HG02642 (cell line): ENCODE measurements around the gene OR5H15.
"Not testable (repeated sequence)": the region's sequence is repeated elsewhere in the genome, so short reads cannot be mapped to it uniquely, and the experiment has no call there.

ENCODE experiments used
- ATAC-seq: cut with Tn5 transposase; IDR thresholded peaks from one replicate; pipeline ENCODE4 v1.9.1; 2021; ENCODE audit warnings: mild to moderate bottlenecking; ENCODE audit not compliant: unreplicated experiment, poor library complexity

OR5H15 gene

GRCh38 chr3:98166396-98166795, at the start of gene OR5H15:
TSS of gene OR5H15 (plus strand) at chr3:98166696. CDS start at chr3:98168700, 2,004 bp downstream.
- ATAC-seq: no peak

GRCh38 chr3:98130421-98130820, 36.1 kb upstream of the OR5H15 start, which contains the start of gene OR5H1:
TSS of gene OR5H1 (plus strand) at chr3:98130721. CDS start at chr3:98132698, 1,977 bp downstream.
- ATAC-seq: no peak

GRCh38 chr3:98136631-98137030, 29.9 kb upstream of the OR5H15 start:
- ATAC-seq: no peak

GRCh38 chr3:98137826-98138557, 28.5 kb upstream of the OR5H15 start:
- ATAC-seq: not testable (repeated sequence)

- no peak for ATAC-seq
Observed at GRCh38 chr3:98140531-98140930, 26.0 kb upstream of the OR5H15 start.

- no peak for ATAC-seq
Observed at GRCh38 chr3:98147179-98147578, 19.3 kb upstream of the OR5H15 start, which contains the start of gene OR5H14. TSS of gene OR5H14 (plus strand) at chr3:98147479. CDS start at chr3:98149386, 1,907 bp downstream.

GRCh38 chr3:98148751-98149150, 17.7 kb upstream of the OR5H15 start:
- ATAC-seq: no peak

GRCh38 chr3:98149456-98149855, 17.0 kb upstream of the OR5H15 start:
- not testable (repeated sequence) for ATAC-seq

GRCh38 chr3:98151241-98151640, 15.3 kb upstream of the OR5H15 start:
- no peak for ATAC-seq

GRCh38 chr3:98171071-98171470, 4.6 kb downstream of the OR5H15 start:
- no peak for ATAC-seq

- ATAC-seq: no peak
Observed at GRCh38 chr3:98172621-98173020, 6.1 kb downstream of the OR5H15 start.

- ATAC-seq: no peak
Observed at GRCh38 chr3:98180319-98180890, 13.9 kb downstream of the OR5H15 start.

- ATAC-seq: no peak
Observed at GRCh38 chr3:98182196-98182595, 15.7 kb downstream of the OR5H15 start.

GRCh38 chr3:98185180-98185579, 18.7 kb downstream of the OR5H15 start:
- ATAC-seq: no peak

- peak; percentile 94 for ATAC-seq
Observed at GRCh38 chr3:98188545-98188944, 22.0 kb downstream of the OR5H15 start.

- not testable (repeated sequence) for ATAC-seq
Observed at GRCh38 chr3:98190911-98191310, 24.4 kb downstream of the OR5H15 start.

- not testable (repeated sequence) for ATAC-seq
Observed at GRCh38 chr3:98196293-98196692, 29.8 kb downstream of the OR5H15 start.

- no peak for ATAC-seq
Observed at GRCh38 chr3:98199020-98199419, 32.5 kb downstream of the OR5H15 start.

- ATAC-seq: no peak
Observed at GRCh38 chr3:98209244-98209643, 42.7 kb downstream of the OR5H15 start.

GRCh38 chr3:98213276-98213675, 46.8 kb downstream of the OR5H15 start:
- no peak for ATAC-seq

GRCh38 chr3:98215051-98215450, 48.6 kb downstream of the OR5H15 start:
- ATAC-seq: no peak
